ENCODE results near the gene TOM1. TPM values are rescaled to one million over a fixed set of nuclear protein-coding genes. Genes with fewer than 3 reads are reported as not detected.

The TOM1 gene
- total and polyA plus RNA-seq, 9 donors, result 16.9 to 48.9 (median 39.1) TPM

- Histone ChIP-seq H3K9me3 (no peaks in the 10 kb centered on the region), H3K4me3 (no peak overlapping the region), H3K36me3 (no peaks in the 10 kb centered on the region), H3K27ac (no peak overlapping the region), H3K4me1 (ENCODE audit: insufficient read depth) (no peaks in the 10 kb centered on the region), H3K27me3 (no peaks in the 10 kb centered on the region)
- TF ChIP-seq EP300 (IDR thresholded peaks at IDR 0.05) (no peak), POLR2A (IDR thresholded peaks at IDR 0.05) (no peak)
- TF ChIP-seq, protein P1, sequence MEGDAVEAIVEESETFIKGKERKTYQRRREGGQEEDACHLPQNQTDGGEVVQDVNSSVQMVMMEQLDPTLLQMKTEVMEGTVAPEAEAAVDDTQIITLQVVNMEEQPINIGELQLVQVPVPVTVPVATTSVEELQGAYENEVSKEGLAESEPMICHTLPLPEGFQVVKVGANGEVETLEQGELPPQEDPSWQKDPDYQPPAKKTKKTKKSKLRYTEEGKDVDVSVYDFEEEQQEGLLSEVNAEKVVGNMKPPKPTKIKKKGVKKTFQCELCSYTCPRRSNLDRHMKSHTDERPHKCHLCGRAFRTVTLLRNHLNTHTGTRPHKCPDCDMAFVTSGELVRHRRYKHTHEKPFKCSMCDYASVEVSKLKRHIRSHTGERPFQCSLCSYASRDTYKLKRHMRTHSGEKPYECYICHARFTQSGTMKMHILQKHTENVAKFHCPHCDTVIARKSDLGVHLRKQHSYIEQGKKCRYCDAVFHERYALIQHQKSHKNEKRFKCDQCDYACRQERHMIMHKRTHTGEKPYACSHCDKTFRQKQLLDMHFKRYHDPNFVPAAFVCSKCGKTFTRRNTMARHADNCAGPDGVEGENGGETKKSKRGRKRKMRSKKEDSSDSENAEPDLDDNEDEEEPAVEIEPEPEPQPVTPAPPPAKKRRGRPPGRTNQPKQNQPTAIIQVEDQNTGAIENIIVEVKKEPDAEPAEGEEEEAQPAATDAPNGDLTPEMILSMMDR (IDR thresholded peaks at IDR 0.05), result no peak
- DNase-seq, result no peak
- 89 to 91% (median 89%) methylated on average over 19 of the region's 19 CpGs for WGBS, 3 donors
- intact Hi-C loops (cut with DNase I), result no loop called here
These were observed 41.6 kb downstream of the TOM1 start for GRCh38 chr22:35341090-35341874.

DNA sequence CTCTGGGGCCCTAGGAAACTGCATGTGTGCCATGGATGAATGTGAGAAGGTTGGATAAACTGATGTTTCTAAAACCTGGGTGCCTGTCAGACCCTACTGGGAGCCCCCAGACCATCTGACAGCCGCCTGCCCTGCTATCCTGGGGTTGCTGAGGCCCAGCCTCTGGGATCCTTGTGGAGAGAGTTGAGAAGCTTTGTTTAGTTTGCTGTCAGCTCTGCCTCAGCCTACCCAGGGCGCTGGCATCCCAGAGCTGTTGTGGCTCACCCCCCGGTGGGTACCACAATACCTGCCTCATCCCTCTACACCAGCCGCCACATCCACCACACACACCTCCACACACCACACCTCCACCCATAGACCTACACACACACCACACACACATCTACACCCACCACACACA lies 42.7 kb downstream of the TOM1 start:
- H3K27me3 ChIP-seq, result no peaks in the 10 kb centered on the region
- intact Hi-C loops (cut with DNase I), result no loop called here
- H3K4me1 ChIP-seq (ENCODE audit: insufficient read depth), result no peaks in the 10 kb centered on the region
- no peaks in the 10 kb centered on the region for H3K36me3 ChIP-seq
- no peak for DNase-seq
- no peak overlapping the region for H3K4me3 ChIP-seq
- TF ChIP-seq EP300 (IDR thresholded peaks at IDR 0.05) (no peak), POLR2A (IDR thresholded peaks at IDR 0.05) (no peak)
- 90 to 96% (median 91%) methylated on average over 4 of the region's 4 CpGs for WGBS, 3 donors
- H3K9me3 ChIP-seq, result no peaks in the 10 kb centered on the region
- H3K27ac ChIP-seq, result no peak overlapping the region

DNA sequence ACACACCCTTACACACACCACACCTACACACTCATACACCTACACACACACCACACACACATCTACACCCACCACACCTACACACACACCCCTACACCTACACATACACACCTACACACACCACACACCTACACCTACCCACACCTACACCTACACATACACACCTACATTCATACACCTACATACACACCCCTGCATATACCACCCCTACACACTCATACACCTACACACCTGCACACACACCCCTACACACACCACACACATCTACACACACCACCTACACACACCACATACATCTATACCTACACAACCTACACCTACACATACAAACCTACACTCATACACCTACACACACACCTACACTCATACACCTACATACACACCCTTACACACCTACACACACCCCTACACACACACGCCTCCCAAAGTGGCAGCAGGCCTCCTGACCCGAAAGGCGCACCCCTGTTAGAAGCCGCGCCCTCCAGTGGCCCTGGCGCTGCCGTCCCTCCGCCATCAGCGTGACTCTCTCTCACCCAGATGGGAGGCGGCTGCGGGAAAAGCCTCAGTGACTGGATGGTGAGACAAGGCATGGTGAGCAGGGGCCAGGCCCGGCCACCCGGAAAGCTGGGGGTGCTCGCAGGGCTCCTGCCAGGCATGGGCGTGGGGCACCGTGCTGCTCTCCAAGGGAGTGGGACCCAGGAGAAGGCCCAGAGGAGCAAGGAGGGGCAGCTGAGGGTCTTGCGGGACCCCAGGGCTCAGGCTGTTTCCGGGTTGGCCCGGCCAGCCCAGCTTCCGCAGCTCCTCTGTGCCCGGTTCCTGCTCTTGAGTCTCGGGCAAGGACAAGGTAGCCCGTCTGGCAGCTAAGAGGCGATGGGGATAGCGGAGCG lies 44.2 kb downstream of the TOM1 start:
- H3K27me3 ChIP-seq, result no peaks in the 10 kb centered on the region
- no peak overlapping the region for H3K27ac ChIP-seq
- no peaks in the 10 kb centered on the region for H3K4me1 ChIP-seq (ENCODE audit: insufficient read depth)
- no peak for TF ChIP-seq EP300 (IDR thresholded peaks at IDR 0.05)
- 94 to 96% (median 96%) methylated on average over 24 to 26 of the region's 26 CpGs for WGBS, 3 donors
- no peak overlapping the region for H3K4me3 ChIP-seq
- no peaks in the 10 kb centered on the region for H3K36me3 ChIP-seq
- DNase-seq, result no peak
- intact Hi-C loops (cut with DNase I), result no loop called here
- H3K9me3 ChIP-seq, result no peaks in the 10 kb centered on the region

GRCh38 chr22:35344956-35345690 lies 45.4 kb downstream of the TOM1 start:
- Histone ChIP-seq H3K4me3 (no peak overlapping the region), H3K4me1 (ENCODE audit: insufficient read depth) (peaks cover 6% of the 10 kb centered on the region), H3K27me3 (no peaks in the 10 kb centered on the region), H3K9me3 (no peaks in the 10 kb centered on the region), H3K27ac (no peak overlapping the region), H3K36me3 (no peaks in the 10 kb centered on the region)
- WGBS, 3 donors, result 85 to 87% (median 87%) methylated on average over 14 of the region's 14 CpGs
- intact Hi-C loops (cut with DNase I), result loop anchor here in 2 of 4 donors (5.0 kb wide), 1 partner anchor 242 kb away; no protein-coding TSS in a partner anchor
- DNase-seq, result no peak
- no peak for TF ChIP-seq POLR2A (IDR thresholded peaks at IDR 0.05)
- TF ChIP-seq, protein P1 (IDR thresholded peaks at IDR 0.05), result no peak
- no peak for TF ChIP-seq EP300 (IDR thresholded peaks at IDR 0.05)

Data from ovary (tissue), 9 donors.